ENCODE measurements around the gene RPUSD2. TPM values are rescaled to one million over a fixed set of nuclear protein-coding genes. Genes with fewer than 3 reads are reported as not detected.

The RPUSD2 gene
- 10 to 100 TPM; 11.1 to 11.9 TPM for total RNA-seq

DNA sequence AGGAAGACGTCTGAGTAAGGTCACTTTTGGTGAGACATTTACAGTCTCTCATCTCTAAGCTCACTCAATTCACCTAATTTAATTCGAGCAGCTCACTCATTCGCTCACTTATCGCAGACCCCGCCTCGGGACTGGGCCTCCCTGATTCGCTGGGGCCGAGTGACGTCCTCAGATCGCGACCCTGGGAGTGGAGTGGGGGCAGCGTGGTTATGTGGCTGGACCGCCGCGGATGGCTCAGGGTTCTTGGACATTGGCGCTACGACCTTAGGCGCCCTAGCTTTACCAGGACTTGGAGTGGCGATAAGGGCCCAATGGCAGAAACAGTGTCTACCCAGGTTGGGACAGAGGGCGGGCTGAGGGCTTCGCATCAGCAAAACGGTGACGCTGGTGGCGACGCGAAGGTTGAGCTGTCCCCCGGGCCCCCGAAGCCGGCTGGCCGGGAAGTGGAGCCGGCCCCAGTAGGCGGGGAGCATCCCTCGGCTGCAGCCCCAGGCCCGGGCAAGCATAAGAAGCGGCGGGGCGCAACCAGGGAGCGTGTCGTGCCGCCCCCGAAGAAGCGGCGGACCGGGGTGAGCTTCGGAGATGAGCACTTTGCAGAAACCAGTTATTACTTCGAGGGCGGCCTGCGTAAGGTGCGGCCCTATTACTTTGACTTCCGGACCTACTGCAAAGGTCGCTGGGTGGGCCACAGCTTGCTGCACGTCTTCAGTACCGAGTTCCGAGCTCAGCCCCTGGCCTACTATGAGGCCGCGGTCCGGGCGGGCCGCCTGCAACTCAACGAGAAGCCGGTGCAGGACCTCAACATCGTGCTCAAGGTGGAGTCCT is at the start of gene RPUSD2:
Gene RPUSD2, plus strand, starts transcription at position 171 of the 825 bp plus-strand sequence. Its CDS starts 39 bp downstream, at position 210.
- H3K36me3 Mint-ChIP-seq (ENCODE audit: low read depth), result peaks cover 11% of the 10 kb centered on the region
- peaks cover 49% of the 10 kb centered on the region for H3K4me1 Mint-ChIP-seq

GRCh38 chr15:40523611-40524010 is 45.5 kb upstream of the RPUSD2 start:
- no peaks in the 10 kb centered on the region for H3K9me3 Mint-ChIP-seq
- no peak overlapping the region for H3K27ac Mint-ChIP-seq
- no peaks in the 10 kb centered on the region for H3K27me3 Mint-ChIP-seq
- H3K4me3 Mint-ChIP-seq, result no peak overlapping the region
- no peaks in the 10 kb centered on the region for H3K36me3 Mint-ChIP-seq (ENCODE audit: low read depth)
- H3K4me1 Mint-ChIP-seq, result peaks cover 5% of the 10 kb centered on the region
- CTCF ChIA-PET, result no interaction called here
- DNase-seq, result no peak
- POLR2A ChIA-PET, result no interaction called here

More for the DNA sequence above, at the start of gene RPUSD2:
- H3K9me3 Mint-ChIP-seq, result no peaks in the 10 kb centered on the region
- peaks cover 3% of the 10 kb centered on the region for H3K27me3 Mint-ChIP-seq
- CTCF ChIA-PET, result interaction anchor here (0.6 to 2.2 kb wide), 18 partner anchors 11 to 831 kb away, joined by 3 to 26 read pairs (median 4); partner anchors contain the start of genes KNL1, PLCB2 and VPS18
- POLR2A ChIA-PET, result interaction anchor here (0.8 to 2.5 kb wide), 29 partner anchors 10 to 763 kb away, joined by 3 to 25 read pairs (median 4); partner anchors contain the start of genes BAHD1, GCHFR, KNL1 and NUSAP1
- peak; percentile 94 for DNase-seq
- H3K27ac Mint-ChIP-seq, result peak within 1 kb of the TSS; percentile 93
- H3K4me3 Mint-ChIP-seq, result peak within 1 kb of the TSS; percentile 94

GRCh38 chr15:40525855-40526254 is 43.2 kb upstream of the RPUSD2 start:
- CTCF ChIA-PET, result interaction anchor here (1.1 kb wide), 1 partner anchor 17 kb away, joined by 3 read pairs; no protein-coding TSS in a partner anchor
- H3K36me3 Mint-ChIP-seq (ENCODE audit: low read depth), result no peaks in the 10 kb centered on the region
- POLR2A ChIA-PET, result no interaction called here
- no peaks in the 10 kb centered on the region for H3K9me3 Mint-ChIP-seq
- H3K4me1 Mint-ChIP-seq, result no peaks in the 10 kb centered on the region
- no peak overlapping the region for H3K27ac Mint-ChIP-seq
- DNase-seq, result no peak
- H3K27me3 Mint-ChIP-seq, result no peaks in the 10 kb centered on the region
- H3K4me3 Mint-ChIP-seq, result no peak overlapping the region

DNA sequence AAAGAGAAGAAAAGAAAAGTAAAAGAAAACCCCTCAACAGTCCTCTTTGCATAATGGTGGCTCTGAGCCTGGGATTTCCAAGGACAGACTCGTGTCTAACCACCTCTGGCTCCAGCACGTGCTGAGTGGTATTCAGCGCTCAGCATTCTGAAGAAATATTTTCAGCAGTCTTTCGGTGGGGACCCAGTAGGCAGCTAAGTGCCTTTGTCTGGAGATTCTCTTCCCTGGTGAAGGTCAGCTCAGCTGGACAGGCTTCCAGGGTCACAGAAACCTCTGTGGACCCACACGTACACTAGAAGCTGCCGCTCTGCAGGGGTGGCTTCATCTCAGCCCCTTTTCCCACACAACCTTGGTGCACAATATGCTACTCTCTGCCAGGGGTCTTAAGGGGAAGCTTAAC is 40.3 kb upstream of the RPUSD2 start:
- no peaks in the 10 kb centered on the region for H3K36me3 Mint-ChIP-seq (ENCODE audit: low read depth)
- H3K27me3 Mint-ChIP-seq, result no peaks in the 10 kb centered on the region
- POLR2A ChIA-PET, result no interaction called here
- no peaks in the 10 kb centered on the region for H3K4me1 Mint-ChIP-seq
- DNase-seq, result no peak
- no peak overlapping the region for H3K4me3 Mint-ChIP-seq
- no peaks in the 10 kb centered on the region for H3K9me3 Mint-ChIP-seq
- CTCF ChIA-PET, result no interaction called here
- H3K27ac Mint-ChIP-seq, result no peak overlapping the region

DNA sequence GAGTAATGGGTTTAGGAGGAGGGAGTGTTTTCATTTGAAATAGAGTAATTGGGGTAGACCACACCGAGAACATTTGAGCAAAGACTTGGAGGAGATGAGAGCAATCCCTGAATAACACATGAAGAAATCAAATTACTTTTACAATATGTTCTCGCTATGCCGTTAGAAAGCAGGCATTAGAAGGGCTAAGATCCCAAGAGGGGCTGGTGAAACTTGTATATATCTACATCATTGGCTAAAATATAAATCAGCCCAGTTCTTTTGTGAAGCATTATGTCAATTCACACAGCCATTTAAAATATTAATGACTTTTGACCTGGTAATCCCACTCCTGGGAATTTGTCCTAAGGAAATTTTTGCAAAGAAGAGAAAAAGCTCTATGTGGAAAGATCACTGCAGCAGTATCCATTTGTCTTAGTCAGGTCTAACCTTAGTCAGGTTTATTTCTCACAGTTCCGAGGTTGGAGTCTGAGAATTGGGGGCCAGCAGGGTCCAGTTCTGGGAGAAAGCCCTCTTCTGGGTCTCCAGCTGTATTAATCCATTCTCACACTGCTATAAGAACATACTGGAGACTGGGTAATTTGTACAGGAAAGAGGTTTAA is 35.2 kb upstream of the RPUSD2 start:
- no peaks in the 10 kb centered on the region for H3K4me1 Mint-ChIP-seq
- POLR2A ChIA-PET, result no interaction called here
- no peak for DNase-seq
- no peaks in the 10 kb centered on the region for H3K9me3 Mint-ChIP-seq
- H3K4me3 Mint-ChIP-seq, result no peak overlapping the region
- no peak overlapping the region for H3K27ac Mint-ChIP-seq
- peaks cover under 1% of the 10 kb centered on the region for H3K36me3 Mint-ChIP-seq (ENCODE audit: low read depth)
- CTCF ChIA-PET, result no interaction called here
- H3K27me3 Mint-ChIP-seq, result no peaks in the 10 kb centered on the region

DNA sequence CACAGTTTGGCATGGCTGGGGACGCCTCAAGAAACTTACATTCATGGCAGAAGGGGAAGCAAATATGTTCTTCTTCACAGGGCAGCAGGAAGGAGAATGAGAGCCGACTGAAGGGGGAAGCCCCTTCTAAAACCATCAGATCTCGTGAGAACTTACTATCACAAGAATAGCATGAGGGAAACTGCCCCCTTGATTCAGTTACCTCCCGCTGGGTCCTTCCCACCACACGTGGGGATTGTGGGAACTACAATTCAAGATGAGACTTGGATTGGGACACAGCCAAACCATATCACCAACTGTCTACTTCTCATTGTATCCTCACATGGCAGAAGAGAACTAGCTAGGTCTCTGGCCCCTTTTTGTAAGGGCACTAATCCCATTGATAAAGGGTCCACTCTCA is 34.7 kb upstream of the RPUSD2 start:
- peaks cover 5% of the 10 kb centered on the region for H3K36me3 Mint-ChIP-seq (ENCODE audit: low read depth)
- POLR2A ChIA-PET, result no interaction called here

GRCh38 chr15:40536501-40536900 is 32.6 kb upstream of the RPUSD2 start:
- no peaks in the 10 kb centered on the region for H3K27me3 Mint-ChIP-seq
- H3K36me3 Mint-ChIP-seq (ENCODE audit: low read depth), result peaks cover 5% of the 10 kb centered on the region
- H3K27ac Mint-ChIP-seq, result no peak overlapping the region
- no peaks in the 10 kb centered on the region for H3K9me3 Mint-ChIP-seq
- ChIA-PET CTCF (no interaction called here), POLR2A (no interaction called here)
- H3K4me3 Mint-ChIP-seq, result no peak overlapping the region
- no peaks in the 10 kb centered on the region for H3K4me1 Mint-ChIP-seq
- no peak for DNase-seq

More for the DNA sequence above, 34.7 kb upstream of the RPUSD2 start:
- H3K4me3 Mint-ChIP-seq, result no peak overlapping the region
- H3K27ac Mint-ChIP-seq, result no peak overlapping the region
- CTCF ChIA-PET, result no interaction called here
- no peaks in the 10 kb centered on the region for H3K9me3 Mint-ChIP-seq
- H3K4me1 Mint-ChIP-seq, result no peaks in the 10 kb centered on the region
- no peaks in the 10 kb centered on the region for H3K27me3 Mint-ChIP-seq
- no peak for DNase-seq

DNA sequence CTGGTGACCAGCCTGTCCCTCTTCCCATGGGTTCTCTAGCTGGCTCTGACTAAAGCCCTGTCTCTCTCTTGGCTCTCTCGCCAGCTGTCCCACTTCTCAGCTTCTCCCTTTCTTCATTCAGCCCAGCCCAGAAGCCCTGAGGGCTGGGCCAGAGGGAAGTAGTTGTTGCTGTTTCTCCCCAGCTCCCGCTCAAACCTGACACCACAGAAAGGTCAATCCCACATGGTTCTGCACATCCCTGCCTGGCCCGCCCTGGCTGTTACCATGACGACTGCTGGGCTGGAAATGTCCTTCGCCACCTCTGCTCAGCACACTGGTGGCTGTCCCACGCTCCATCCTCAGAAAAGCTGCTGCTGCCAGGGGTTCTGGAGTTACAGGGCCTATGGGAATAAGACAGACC is 30.1 kb upstream of the RPUSD2 start:
- Mint-ChIP-seq H3K9me3 (no peaks in the 10 kb centered on the region), H3K27me3 (no peaks in the 10 kb centered on the region), H3K4me3 (no peak overlapping the region), H3K27ac (no peak overlapping the region), H3K4me1 (peaks cover 2% of the 10 kb centered on the region), H3K36me3 (ENCODE audit: low read depth) (peaks cover 5% of the 10 kb centered on the region)
- POLR2A ChIA-PET, result no interaction called here
- CTCF ChIA-PET, result no interaction called here
- no peak for DNase-seq

DNA sequence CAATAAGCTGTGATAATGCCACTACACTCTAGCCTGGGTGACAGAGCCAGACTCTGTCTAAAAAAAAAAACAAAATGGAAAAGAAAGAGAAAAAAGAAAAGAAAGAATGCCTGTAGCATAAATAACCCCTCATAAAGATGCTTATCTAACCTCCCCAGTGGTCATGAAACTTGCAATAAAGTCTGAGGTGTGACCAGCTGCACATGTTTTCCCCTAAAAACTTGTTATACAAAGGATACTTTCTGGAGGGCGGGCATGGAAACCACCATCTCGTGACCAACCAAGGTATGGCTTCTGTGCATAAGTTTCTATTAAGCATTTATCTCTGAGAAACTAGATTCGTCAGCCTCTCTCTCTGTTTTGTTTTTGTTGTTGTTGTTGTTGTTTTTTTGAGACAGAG is 26.0 kb upstream of the RPUSD2 start:
- CTCF ChIA-PET, result no interaction called here
- Mint-ChIP-seq H3K9me3 (no peaks in the 10 kb centered on the region), H3K4me3 (no peak overlapping the region), H3K27ac (no peak overlapping the region), H3K27me3 (no peaks in the 10 kb centered on the region), H3K4me1 (peaks cover 3% of the 10 kb centered on the region), H3K36me3 (ENCODE audit: low read depth) (peaks cover 7% of the 10 kb centered on the region)
- no peak for DNase-seq
- POLR2A ChIA-PET, result no interaction called here

DNA sequence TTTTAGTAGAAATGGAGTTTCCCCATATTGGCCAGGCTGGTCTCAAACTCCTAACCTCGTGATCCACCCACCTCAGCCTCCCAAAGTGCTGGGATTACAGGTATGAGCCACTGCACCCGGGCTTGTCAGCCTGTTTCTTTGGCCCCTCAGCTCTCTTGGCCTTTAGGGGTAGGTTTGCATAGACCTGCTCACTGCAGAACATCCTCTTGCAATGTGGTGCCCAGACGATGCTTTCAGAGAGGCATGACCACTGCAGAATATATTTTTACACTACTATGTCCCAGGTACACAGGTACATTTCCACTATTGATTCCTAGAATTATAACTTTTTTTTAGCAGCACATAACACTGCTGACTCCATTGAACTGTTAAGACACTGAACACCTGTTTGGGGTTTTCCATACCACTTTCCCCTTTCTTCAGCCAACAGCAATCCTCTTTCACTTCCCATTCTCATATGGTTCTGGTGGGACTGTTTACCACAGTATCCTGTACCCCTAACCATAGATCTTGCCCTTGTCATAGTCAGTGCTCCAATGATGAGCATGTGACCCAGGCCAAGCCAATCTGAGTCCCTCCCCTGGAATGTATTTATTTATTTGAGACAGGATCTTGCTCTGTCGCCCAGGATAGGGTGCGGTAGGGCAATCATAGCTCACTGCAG is 25.3 kb upstream of the RPUSD2 start:
- ChIA-PET CTCF (no interaction called here), POLR2A (no interaction called here)
- H3K27me3 Mint-ChIP-seq, result no peaks in the 10 kb centered on the region
- H3K27ac Mint-ChIP-seq, result no peak overlapping the region
- DNase-seq, result no peak
- H3K9me3 Mint-ChIP-seq, result no peaks in the 10 kb centered on the region
- H3K4me3 Mint-ChIP-seq, result no peak overlapping the region
- H3K36me3 Mint-ChIP-seq (ENCODE audit: low read depth), result peaks cover 13% of the 10 kb centered on the region
- H3K4me1 Mint-ChIP-seq, result peaks cover 3% of the 10 kb centered on the region

DNA sequence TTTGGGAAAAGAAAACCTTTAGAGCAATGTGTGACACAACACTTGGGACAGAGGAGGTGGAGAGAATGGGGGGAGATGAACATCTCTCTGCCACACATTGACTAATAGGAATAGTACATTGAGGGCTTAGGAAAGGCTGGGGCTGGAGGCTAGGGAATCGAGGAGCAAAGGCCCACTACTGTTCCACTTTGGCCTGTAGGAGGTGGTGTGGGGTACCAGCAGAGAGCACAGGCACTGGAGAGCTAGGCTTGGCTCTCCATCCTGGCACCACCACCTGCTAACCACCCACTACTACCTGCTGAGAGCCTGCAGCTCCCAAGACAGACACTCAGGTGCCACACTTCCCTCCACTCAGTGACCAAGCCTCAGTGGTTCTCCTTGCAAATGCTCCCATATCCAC is 23.6 kb upstream of the RPUSD2 start:
- Mint-ChIP-seq H3K36me3 (ENCODE audit: low read depth) (peaks cover 22% of the 10 kb centered on the region), H3K4me1 (peaks cover 3% of the 10 kb centered on the region), H3K9me3 (no peaks in the 10 kb centered on the region), H3K27ac (no peak overlapping the region), H3K4me3 (no peak overlapping the region), H3K27me3 (no peaks in the 10 kb centered on the region)
- ChIA-PET POLR2A (no interaction called here), CTCF (no interaction called here)
- no peak for DNase-seq

DNA sequence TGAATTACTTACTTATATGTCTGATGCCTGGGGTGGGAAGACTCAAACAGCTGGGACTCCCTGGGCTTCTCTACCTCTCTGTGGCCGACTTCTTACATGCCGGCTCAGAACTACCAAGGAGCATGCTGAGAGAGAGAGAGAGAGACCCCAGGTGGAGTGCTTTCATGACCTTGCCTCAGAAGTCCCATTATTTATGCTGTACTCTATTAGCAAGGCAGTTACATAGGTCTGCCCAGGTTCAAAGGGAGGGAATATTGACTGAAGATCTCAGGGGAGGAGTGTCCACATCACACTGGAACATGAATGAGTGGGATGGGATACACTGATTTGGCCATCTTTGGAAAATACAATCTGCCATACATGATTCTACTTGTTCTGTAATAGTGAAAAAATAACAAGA is 20.5 kb upstream of the RPUSD2 start:
- Mint-ChIP-seq H3K27me3 (no peaks in the 10 kb centered on the region), H3K27ac (no peak overlapping the region), H3K36me3 (ENCODE audit: low read depth) (peaks cover 36% of the 10 kb centered on the region), H3K4me3 (no peak overlapping the region), H3K4me1 (peaks cover 3% of the 10 kb centered on the region), H3K9me3 (no peaks in the 10 kb centered on the region)
- ChIA-PET POLR2A (interaction anchor here (1.0 kb wide), 1 partner anchor 16 kb away, joined by 3 read pairs; the partner anchor contains the start of gene CCDC32), CTCF (no interaction called here)
- no peak for DNase-seq

GRCh38 chr15:40549894-40550293 is 19.2 kb upstream of the RPUSD2 start:
- Mint-ChIP-seq H3K4me1 (no peaks in the 10 kb centered on the region), H3K27me3 (no peaks in the 10 kb centered on the region), H3K36me3 (ENCODE audit: low read depth) (peaks cover 42% of the 10 kb centered on the region), H3K9me3 (no peaks in the 10 kb centered on the region), H3K27ac (no peak overlapping the region), H3K4me3 (no peak overlapping the region)
- ChIA-PET POLR2A (interaction anchor here (1.8 kb wide), 2 partner anchors 15 to 19 kb away, joined by 5 read pairs; partner anchors contain the start of genes CCDC32 and RPUSD2), CTCF (no interaction called here)
- no peak for DNase-seq
